ENCODE measurements around the gene IFI35. TPM values are rescaled to one million over a fixed set of nuclear protein-coding genes. Genes with fewer than 3 reads are reported as not detected.
"Not testable (repeated sequence)": the region's sequence is repeated elsewhere in the genome, so short reads cannot be mapped to it uniquely, and the experiment has no call there.

Gene IFI35
- total and polyA plus RNA-seq, 11 donors, result 8.4 to 66.7 (median 11.9) TPM

DNA sequence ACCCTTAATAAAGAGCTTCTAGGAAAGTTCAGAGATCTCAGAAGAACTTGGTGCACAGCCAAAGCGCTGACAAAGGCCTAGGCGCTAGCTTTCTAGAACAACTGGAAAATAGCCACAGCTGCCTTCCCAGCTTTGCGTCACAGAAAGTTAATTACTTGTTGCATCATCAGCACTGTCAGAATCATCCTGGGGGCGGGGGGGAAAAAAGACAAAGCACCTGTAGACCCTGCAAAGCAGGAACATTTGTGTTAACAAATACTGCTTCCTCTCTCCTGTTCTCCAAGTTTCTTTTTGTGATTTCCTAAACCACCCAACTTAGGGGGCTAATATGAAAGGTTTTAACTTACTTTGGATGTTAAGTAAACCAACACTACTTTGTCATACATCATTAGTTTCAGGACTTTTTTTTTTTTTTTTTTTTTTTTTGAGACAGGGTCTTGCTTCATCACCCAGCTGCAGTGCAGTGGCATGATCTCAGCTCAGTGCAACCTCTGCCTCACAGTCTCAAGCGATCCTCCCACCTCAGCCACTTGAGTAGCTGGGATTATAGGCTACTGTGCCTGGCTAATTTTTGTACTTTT is 37.5 kb upstream of the IFI35 start:
- H3K9me3 ChIP-seq, result no peaks in the 10 kb centered on the region

DNA sequence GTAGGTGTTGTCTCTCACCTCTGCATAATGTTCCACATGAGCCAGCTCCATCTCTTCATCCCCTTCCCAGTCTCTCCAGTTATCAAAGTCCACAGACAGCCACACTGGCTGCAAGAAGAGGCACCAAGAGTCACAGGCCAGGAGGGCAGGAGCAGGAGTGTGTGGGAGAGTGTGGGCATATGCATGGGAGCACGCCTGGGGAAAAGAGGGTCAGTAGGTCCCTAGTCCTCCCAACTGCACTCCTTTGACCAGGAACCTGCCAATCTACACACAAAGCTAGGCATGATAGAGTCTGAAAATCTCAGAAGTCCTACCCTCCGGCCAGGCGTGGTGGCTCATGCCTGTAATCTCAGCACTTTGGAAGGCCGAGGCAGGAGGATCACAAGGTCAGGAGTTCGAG is 35.0 kb upstream of the IFI35 start:
- DNase-seq, result no peak
- intact Hi-C loops (cut with DNase I), result no loop called here
- Histone ChIP-seq H3K4me3 (no peak overlapping the region), H3K27me3 (no peaks in the 10 kb centered on the region), H3K27ac (no peak overlapping the region), H3K4me1 (no peaks in the 10 kb centered on the region), H3K9me3 (no peaks in the 10 kb centered on the region), H3K36me3 (no peaks in the 10 kb centered on the region)
- TF ChIP-seq, protein P1, sequence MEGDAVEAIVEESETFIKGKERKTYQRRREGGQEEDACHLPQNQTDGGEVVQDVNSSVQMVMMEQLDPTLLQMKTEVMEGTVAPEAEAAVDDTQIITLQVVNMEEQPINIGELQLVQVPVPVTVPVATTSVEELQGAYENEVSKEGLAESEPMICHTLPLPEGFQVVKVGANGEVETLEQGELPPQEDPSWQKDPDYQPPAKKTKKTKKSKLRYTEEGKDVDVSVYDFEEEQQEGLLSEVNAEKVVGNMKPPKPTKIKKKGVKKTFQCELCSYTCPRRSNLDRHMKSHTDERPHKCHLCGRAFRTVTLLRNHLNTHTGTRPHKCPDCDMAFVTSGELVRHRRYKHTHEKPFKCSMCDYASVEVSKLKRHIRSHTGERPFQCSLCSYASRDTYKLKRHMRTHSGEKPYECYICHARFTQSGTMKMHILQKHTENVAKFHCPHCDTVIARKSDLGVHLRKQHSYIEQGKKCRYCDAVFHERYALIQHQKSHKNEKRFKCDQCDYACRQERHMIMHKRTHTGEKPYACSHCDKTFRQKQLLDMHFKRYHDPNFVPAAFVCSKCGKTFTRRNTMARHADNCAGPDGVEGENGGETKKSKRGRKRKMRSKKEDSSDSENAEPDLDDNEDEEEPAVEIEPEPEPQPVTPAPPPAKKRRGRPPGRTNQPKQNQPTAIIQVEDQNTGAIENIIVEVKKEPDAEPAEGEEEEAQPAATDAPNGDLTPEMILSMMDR (IDR thresholded peaks at IDR 0.05), result no peak
- TF ChIP-seq POLR2A (IDR thresholded peaks at IDR 0.05), result no peak
- no peak for ATAC-seq
- WGBS, 4 donors, result 85 to 94% (median 88%) methylated on average over 5 of the region's 5 CpGs

More for the DNA sequence above, 37.5 kb upstream of the IFI35 start:
- no peak for TF ChIP-seq POLR2A (IDR thresholded peaks at IDR 0.05)
- TF ChIP-seq, protein P1 (IDR thresholded peaks at IDR 0.05), result no peak
- Histone ChIP-seq H3K4me1 (peaks cover 0 to 5% (median 2%) of the 10 kb centered on the region in 12 donors), H3K4me3 (no peak overlapping the region), H3K27me3 (no peaks in the 10 kb centered on the region), H3K36me3 (no peaks in the 10 kb centered on the region), H3K27ac (no peak overlapping the region)
- WGBS, 4 donors, result 38 to 50% (median 45%) methylated on average over 5 of the region's 5 CpGs
- intact Hi-C loops (cut with DNase I), result no loop called here
- DNase-seq (no peak), ATAC-seq (no peak)

DNA sequence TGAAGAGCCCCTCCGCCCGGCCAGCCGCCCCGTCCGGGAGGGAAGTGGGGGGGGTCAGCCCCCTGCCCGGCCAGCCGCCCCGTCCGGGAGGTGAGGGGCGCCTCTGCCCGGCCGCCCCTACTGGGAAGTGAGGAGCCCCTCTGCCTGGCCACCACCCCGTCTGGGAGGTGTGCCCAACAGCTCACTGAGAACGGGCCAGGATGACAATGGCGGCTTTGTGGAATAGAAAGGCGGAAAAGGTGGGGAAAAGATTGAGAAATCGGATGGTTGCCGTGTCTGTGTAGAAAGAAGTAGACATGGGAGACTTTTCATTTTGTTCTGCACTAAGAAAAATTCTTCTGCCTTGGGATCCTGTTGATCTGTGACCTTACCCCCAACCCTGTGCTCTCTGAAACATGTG is 33.3 kb upstream of the IFI35 start:
- WGBS, 4 donors, result 79 to 88% (median 81%) methylated on average over 5 to 14 of the region's 18 CpGs; no CpG with 5 or more reads in 1 of the 4 donors
- H3K27ac ChIP-seq; H3K4me1 ChIP-seq; H3K9me3 ChIP-seq; intact Hi-C loops (cut with DNase I); H3K27me3 ChIP-seq; H3K36me3 ChIP-seq; H3K4me3 ChIP-seq; ATAC-seq; DNase-seq: not testable (repeated sequence)

DNA sequence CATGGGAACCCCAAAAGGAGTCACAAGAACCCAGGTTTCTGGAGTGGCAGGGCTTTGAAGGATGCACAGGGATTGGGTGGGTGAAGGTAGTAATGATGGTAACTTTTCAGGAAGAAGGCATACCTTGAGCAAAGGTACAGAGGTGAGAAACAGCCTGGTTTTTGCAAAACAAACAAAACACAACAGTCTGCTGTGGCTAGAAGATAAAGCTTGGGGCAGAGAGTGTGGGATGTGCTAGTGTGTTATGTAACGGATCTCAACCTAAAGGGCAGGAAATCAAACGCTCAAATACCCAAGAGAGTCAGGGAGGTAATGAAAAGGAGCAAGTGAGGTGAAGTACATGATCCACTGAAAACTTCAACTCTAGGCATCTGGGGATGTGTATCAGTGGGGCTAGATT is 31.3 kb upstream of the IFI35 start:
- peaks cover 0 to 13% (median 10%) of the 10 kb centered on the region in 12 donors for H3K4me1 ChIP-seq
- TF ChIP-seq, protein P1 (IDR thresholded peaks at IDR 0.05), result no peak
- ATAC-seq (no peak), DNase-seq (no peak)
- H3K27ac ChIP-seq, result no peak overlapping the region
- H3K4me3 ChIP-seq, result no peak overlapping the region
- no peaks in the 10 kb centered on the region for H3K9me3 ChIP-seq
- intact Hi-C loops (cut with DNase I), result no loop called here
- no peaks in the 10 kb centered on the region for H3K27me3 ChIP-seq
- 30 to 49% (median 43%) methylated on average over 2 of the region's 2 CpGs for WGBS, 4 donors
- H3K36me3 ChIP-seq, result no peaks in the 10 kb centered on the region

DNA sequence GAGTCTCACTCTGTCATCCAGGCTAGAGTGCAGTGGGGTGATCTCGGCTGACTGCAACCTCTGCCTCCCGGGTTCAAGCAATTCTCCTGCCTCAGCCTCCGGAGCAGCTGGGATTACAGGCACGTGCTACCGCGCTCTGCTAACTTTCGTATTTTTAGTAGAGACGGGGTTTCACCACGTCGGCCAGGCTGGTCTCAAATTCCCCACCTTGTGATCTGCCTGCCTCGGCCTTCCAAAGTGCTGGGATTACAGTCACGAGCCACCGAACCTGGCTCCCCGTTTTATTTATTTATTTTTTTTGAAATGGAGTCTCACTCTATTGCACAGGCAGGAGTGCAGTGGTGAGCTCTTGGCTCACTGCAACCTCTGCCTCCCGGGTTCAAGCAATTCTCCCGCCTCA is 30.9 kb upstream of the IFI35 start:
- DNase-seq, H3K4me3 ChIP-seq, H3K27me3 ChIP-seq, H3K9me3 ChIP-seq, H3K27ac ChIP-seq, H3K36me3 ChIP-seq, ATAC-seq: not testable (repeated sequence)
- peaks cover 0 to 16% (median 10%) of the 10 kb centered on the region in 12 donors for H3K4me1 ChIP-seq
- WGBS, 4 donors, result 86 to 91% (median 90%) methylated on average over 16 of the region's 16 CpGs
- intact Hi-C loops (cut with DNase I), result loop anchor here in 1 of 10 donors (2.0 kb wide), 1 partner anchor 19 kb away; no protein-coding TSS in a partner anchor
